ENCODE measurements around the gene ME2.

ME2 gene

DNA sequence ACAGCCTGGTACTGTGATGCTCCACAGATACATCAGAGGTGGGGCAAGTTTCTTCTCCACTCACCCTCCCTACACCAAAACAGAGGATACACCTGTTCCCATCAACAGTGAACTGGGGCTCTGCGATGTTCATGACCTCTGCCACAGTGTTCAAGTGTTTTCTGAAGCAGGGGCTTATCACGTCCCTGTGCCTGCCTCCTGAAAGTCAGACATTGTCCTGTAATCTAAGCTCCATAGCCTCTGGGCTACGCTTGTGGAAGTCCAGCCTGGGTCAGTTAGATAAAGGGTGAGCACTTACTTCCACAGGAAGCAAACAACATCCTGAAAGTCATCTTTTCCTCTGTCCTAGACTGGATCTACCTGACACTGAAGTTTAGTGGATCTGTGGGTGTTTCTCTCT, 38.9 kb upstream of the ME2 start:
- TF ChIP-seq, protein P1, sequence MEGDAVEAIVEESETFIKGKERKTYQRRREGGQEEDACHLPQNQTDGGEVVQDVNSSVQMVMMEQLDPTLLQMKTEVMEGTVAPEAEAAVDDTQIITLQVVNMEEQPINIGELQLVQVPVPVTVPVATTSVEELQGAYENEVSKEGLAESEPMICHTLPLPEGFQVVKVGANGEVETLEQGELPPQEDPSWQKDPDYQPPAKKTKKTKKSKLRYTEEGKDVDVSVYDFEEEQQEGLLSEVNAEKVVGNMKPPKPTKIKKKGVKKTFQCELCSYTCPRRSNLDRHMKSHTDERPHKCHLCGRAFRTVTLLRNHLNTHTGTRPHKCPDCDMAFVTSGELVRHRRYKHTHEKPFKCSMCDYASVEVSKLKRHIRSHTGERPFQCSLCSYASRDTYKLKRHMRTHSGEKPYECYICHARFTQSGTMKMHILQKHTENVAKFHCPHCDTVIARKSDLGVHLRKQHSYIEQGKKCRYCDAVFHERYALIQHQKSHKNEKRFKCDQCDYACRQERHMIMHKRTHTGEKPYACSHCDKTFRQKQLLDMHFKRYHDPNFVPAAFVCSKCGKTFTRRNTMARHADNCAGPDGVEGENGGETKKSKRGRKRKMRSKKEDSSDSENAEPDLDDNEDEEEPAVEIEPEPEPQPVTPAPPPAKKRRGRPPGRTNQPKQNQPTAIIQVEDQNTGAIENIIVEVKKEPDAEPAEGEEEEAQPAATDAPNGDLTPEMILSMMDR (IDR thresholded peaks at IDR 0.05): no peak
- Histone ChIP-seq H3K4me3 (no peak overlapping the region), H3K27ac (no peak overlapping the region)
- no peak for DNase-seq (ENCODE audit: low spot score)

DNA sequence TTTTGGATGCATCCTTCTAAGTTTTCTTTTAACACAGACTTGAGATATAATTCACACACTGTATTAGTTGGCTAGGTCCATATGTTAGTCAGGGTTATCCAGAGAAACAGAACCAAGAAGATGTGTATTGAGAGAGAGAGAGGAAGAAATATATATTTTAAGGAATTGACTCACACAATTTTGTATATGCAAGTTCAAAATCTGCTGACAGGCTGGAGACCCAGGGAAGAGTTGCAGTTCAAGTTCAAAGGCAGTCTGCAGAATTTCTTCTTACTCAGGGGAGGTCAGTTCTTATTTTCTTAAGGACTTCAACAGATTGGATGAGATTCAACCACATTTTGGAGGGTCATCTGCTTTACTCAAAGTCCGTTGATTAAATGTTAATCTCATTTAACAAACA, 36.1 kb upstream of the ME2 start:
- H3K4me3 ChIP-seq: no peak overlapping the region
- H3K27ac ChIP-seq: no peak overlapping the region
- DNase-seq (ENCODE audit: low spot score): no peak

DNA sequence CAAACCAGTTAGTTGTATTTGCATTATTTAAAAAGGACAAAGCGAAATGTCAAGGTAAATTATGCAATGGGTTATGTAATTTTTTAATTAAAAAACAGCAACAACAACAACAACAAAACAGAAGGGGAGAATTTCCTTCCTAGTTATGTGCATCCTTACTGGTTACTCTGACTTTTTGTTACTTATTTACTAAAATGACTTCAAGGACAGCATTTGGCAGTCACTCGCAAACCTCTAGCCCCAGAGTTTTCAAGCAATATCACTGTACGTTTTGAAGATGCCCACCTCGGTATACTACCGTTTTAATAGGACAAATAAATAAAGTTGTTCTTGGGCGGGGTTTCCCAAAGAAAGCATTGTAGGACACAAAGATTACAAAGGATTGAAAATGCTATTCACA, 34.4 kb upstream of the ME2 start:
- TF ChIP-seq, protein P1 (IDR thresholded peaks at IDR 0.05): no peak
- H3K27ac ChIP-seq: no peak overlapping the region

More for the DNA sequence above, 36.1 kb upstream of the ME2 start:
- TF ChIP-seq, protein P1 (IDR thresholded peaks at IDR 0.05): no peak

DNA sequence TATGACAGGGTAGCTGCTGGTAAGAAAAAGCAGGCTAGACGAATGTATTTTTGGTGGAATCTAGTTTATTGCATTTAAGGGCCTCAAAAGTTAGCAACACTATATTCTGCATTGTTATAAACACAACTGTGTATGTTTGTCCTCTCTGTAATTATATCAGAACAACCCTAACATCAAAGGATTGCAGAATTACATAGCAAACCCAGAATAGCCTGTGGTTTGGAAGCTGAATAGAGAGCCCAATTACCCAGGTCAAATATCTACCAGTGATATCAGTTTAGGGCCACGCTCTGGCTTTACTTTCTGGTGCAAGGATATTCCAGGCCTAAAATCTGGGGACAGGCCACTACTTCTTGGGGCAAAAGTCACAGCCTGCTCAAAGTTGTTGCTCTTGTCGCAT, 34.0 kb upstream of the ME2 start:
- no peak for DNase-seq (ENCODE audit: low spot score)
- Histone ChIP-seq H3K27ac (no peak overlapping the region), H3K4me3 (no peak overlapping the region)
- TF ChIP-seq, protein P1 (IDR thresholded peaks at IDR 0.05): no peak

More for the DNA sequence above, 34.4 kb upstream of the ME2 start:
- H3K4me3 ChIP-seq: no peak overlapping the region
- no peak for DNase-seq (ENCODE audit: low spot score)

DNA sequence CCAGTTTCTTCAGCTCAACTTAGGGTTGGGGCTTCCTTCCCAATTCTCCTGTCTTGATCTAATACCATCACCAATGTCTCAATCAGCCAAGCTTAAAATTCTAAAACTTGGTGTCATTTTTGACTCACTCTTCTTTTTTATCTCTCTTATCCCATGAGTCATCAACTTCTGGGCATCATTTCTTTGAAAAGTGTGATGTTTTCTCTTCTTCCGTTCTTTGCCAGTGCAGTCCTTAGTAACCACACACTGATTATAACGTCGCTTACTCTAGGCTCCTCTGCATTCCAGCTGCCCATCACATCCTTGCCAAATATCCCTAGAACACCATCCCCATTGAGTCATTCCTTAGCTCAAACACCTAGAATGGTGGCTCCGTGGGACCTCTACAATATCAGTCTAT, 31.7 kb upstream of the ME2 start:
- TF ChIP-seq, protein P1 (IDR thresholded peaks at IDR 0.05): no peak
- Histone ChIP-seq H3K4me3 (no peak overlapping the region), H3K27ac (no peak overlapping the region)
- DNase-seq (ENCODE audit: low spot score): no peak

DNA sequence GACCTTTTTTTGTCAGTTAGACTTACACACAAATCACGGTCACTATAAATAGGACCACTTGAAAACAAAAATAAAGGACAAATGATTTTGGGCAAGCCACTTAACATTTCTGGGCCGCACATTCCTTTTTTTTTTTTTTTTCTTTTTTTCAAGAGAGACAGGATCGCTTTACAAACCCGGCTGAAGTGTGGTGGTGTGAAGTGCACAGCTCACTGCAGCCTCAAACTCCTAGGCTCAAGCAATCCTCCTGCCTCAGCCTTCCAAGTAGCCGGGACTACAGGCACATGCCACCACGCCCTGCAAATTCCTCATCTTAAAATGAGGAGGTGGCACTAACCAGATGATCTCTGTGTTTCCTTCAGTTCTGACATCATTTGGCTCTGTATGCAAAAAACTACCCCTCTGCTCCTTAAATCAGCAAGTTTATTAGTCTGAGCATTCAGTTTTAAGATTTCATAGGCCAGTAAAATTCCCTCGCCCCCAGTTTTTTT, 30.8 kb upstream of the ME2 start:
- no peak overlapping the region for H3K27ac ChIP-seq
- TF ChIP-seq, protein P1 (IDR thresholded peaks at IDR 0.05): no peak

DNA sequence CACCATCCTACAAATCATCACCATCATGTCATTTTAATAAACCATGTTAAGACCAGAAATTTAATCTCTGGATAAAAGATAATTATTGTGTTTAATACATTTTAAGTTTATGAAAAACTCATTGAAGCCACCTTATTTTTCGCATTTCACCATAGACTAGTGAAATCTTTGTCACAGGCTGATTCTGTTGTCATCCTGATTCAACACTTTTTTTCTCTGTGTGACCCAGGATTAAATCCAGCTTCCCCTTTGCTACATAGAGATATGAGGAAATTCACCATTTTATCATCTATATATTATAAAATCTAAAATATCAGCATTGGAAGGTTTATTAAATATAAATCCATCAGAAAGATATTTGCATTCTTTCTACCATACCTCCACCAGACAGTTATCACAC, 29.9 kb upstream of the ME2 start:
- no peak for DNase-seq (ENCODE audit: low spot score)
- TF ChIP-seq, protein P1 (IDR thresholded peaks at IDR 0.05): no peak
- Histone ChIP-seq H3K27ac (peak overlapping the region in 1 of 2 donors; percentile 21), H3K4me3 (no peak overlapping the region)

More for the DNA sequence above, 30.8 kb upstream of the ME2 start:
- no peak overlapping the region for H3K4me3 ChIP-seq
- no peak for DNase-seq (ENCODE audit: low spot score)
